GM13977 (cell line): ENCODE data around the gene C12orf42.

Source experiments
- DNase-seq: peaks from one replicate; pipeline ENCODE4 v3.0.0; 2012; ENCODE audit warnings: low spot score
- in situ Hi-C: fragments of 300-500 bp; cut with MboI; formaldehyde crosslinking; loops from one replicate; pipeline ENCODE4 v1.12.0; 2022; ENCODE audit warnings: low sequenced_read_pairs, low pct_unique_long_range_greater_than_20kb, mixed read lengths, inconsistent platforms; ENCODE audit not compliant: unreplicated experiment
- TF ChIP-seq, protein P1 (sequence below): IDR thresholded peaks from 2 replicates; pipeline ENCODE4 v1.5.1; 2012; ENCODE audit warnings: mild to moderate bottlenecking, control low read depth; ENCODE audit not compliant: insufficient read depth; ENCODE audit errors: extremely low read depth, missing control alignments

The C12orf42 gene

DNA sequence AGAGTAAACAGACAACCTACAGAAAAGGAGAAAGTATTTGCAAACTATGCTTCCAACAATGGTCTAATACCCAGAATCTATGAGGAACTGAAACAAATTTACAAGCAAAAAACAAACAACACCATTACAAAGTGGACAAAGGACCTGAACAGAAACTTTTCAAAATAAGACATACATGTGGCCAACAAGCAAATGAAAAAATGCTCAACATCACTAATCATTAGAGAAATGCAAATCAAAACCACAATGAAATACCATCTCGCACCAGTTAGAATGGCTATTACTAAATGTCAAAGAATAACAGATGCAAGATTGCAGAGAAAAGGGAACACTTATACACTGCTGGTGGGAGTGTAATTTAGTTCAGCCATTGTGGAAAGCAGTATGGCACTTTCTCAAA is 125.8 kb downstream of the C12orf42 start:
- TF ChIP-seq, protein P1, sequence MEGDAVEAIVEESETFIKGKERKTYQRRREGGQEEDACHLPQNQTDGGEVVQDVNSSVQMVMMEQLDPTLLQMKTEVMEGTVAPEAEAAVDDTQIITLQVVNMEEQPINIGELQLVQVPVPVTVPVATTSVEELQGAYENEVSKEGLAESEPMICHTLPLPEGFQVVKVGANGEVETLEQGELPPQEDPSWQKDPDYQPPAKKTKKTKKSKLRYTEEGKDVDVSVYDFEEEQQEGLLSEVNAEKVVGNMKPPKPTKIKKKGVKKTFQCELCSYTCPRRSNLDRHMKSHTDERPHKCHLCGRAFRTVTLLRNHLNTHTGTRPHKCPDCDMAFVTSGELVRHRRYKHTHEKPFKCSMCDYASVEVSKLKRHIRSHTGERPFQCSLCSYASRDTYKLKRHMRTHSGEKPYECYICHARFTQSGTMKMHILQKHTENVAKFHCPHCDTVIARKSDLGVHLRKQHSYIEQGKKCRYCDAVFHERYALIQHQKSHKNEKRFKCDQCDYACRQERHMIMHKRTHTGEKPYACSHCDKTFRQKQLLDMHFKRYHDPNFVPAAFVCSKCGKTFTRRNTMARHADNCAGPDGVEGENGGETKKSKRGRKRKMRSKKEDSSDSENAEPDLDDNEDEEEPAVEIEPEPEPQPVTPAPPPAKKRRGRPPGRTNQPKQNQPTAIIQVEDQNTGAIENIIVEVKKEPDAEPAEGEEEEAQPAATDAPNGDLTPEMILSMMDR, result no peak
- in situ Hi-C loops, result no loop called here
- no peak for DNase-seq

DNA sequence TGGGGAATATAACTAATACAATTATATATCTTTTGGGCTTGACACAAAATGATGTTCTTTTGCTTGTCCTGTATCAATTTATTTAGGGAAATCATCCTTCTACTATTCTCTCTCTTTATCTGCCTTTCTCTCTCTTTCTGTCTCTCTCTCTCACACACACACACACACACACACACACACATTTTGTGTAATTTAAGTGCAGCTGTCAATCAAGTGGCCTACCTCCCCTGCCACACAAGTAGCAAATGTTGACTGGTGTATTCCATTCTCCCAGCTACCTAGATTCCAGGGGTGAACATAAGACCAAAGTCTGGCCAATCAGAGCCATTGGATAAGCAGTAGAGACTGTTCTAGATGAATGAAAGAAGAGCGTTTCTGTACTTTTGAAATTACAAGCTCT is 127.6 kb downstream of the C12orf42 start:
- no peak for DNase-seq
- TF ChIP-seq, protein P1, result no peak
- in situ Hi-C loops, result no loop called here

DNA sequence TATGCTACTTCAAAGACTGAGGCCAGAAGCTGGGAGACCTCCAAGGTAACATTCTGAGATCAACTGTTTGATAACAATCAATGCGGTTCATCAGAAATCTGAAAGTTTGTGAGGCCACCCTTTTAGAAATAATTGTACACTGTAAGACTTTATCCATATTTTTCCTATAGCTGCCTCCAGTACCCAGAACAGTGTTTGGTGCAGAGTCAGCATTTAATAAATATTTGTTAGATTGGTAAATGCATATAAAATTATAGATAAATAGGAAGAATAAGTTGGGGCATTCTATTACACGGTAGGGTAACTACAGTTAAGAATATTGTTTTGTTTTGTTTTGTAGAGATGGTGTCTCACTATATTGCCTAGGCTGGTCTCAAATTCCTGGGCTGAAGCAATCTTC is 141.4 kb downstream of the C12orf42 start:
- in situ Hi-C loops, result no loop called here
- DNase-seq, result no peak
- TF ChIP-seq, protein P1, result no peak

DNA sequence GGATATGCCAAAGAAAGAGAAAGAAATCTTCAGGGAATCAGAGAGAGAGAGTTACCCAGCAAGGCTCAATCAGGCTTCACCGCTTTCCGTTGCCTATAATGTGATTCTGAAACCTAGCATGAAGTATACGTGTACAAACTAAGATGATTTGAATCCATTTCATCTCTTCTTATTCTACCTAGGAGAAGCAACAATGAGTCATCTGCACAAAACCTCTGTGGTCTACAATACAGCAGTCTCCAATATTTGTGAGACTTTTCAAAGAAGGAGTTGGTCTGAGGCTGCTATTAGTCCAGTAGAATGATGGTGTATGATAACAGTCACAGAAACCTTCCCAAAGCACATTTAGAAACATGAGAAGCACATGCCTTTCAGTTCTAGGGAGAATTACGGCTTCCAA is 141.9 kb downstream of the C12orf42 start:
- no peak for DNase-seq
- in situ Hi-C loops, result no loop called here
- TF ChIP-seq, protein P1, result no peak

DNA sequence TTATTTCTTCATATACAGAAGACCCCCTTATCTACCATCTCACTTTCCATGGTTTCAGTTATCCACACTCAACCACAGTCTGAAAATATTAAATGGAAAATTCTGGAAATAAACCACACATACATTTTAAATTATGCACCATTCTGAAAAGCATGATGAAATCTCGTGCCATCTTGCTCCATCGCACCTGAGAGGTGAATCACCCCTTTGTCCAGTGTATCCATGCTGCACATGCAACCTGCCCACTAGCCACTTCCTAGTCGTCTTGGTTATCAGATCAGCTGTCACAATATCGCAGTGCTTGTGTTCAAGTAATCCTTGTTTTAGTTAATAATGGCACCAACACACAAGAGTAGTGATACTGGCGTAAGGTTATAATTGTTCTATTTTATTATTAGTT is 145.7 kb downstream of the C12orf42 start:
- TF ChIP-seq, protein P1, result no peak
- no peak for DNase-seq
- in situ Hi-C loops, result no loop called here

DNA sequence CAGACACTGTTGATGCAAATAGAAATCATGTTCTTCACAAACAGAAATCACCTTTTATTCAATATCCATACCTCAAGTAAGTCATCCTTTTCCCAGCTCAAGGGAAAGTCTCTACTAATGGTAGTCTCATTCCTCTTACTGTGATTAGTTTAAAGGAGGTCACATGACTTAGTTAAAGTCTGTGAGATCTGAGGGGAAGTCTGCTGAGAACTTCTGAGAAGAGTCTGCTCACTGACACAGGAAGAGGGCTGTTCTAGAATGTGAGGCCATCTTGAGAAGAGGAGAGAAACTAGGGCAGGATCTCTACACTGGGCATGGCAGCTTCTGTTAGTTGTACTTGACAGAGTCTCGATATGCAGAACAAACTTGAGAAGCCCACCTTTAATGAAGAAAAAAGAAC is 146.8 kb downstream of the C12orf42 start:
- TF ChIP-seq, protein P1, result no peak
- no peak for DNase-seq
- in situ Hi-C loops, result loop anchor here (25.0 kb wide), 1 partner anchor 163 kb away; no protein-coding TSS in a partner anchor

DNA sequence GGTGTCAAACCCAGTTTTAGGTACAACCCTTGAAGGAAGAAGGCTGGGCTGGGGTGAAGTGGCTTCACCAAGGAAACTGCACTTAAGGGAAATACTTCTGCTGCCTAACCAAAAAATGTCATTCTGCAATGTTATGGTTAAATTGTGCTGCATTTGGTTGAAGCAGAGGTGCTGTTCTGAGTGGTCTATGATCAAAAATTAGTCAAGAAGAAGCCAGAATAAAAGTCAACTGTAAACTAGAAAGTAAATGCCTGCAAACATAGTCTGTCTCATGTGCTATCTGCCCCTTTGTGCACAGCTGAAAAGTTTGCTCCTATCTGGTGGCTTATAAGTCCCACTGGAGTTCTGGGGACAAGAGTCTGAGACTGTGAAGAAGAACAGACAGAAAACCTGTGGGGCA is 158.8 kb downstream of the C12orf42 start:
- no peak for DNase-seq
- TF ChIP-seq, protein P1, result no peak
- in situ Hi-C loops, result loop anchor here (25.0 kb wide), 1 partner anchor 175 kb away; no protein-coding TSS in a partner anchor
